Suppressor macrophage treated with lipopolysaccharide for 1 hour (primary cell): ENCODE measurements around the gene ANKRD33B.

Experiments used
- DNase-seq, 3 donors: peaks; one replicate each; pipeline ENCODE4 v3.0.0-alpha.2; 2020 to 2022

Gene ANKRD33B

GRCh38 chr5:10662661-10663488, 99.0 kb downstream of the ANKRD33B start:
- DNase-seq = peak in 1 of 3 donors; percentile 16

DNA sequence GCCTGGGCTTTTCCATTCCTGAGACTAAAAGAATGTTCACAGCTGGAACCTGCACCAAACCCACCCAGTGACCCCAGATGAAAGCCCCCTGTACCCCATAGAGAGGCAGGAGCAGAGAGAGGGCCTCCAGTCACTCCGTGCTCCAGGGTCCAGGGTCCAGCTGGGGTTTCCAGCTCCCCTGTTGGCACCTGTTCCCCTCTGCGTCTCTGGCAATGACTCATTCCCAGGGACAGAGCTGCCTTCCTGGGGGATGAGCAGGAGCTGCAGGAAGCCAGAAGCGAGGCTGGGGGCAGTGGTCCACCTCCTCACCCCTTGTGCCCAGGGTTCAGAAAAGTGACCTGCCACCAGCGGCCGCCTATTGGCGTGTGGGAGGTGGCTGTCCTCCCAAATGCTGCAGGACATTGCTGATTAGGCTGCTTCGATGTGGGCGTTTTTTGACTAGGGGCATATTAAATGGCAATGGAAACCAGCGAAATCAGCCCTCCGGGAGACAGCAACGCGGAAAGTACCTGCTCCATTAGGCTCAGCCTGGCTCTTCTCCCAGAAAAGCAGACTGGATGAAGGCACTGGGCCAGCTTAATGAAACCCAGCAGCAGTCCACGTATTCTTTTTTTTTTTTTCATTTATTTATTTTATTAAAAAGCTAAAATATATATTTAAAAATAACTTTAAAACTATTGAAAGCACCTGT, 99.8 kb downstream of the ANKRD33B start:
- no peak for DNase-seq

- DNase-seq = peak in 1 of 3 donors; percentile 21
Measured at GRCh38 chr5:10664180-10664769, 100.4 kb downstream of the ANKRD33B start.

DNA sequence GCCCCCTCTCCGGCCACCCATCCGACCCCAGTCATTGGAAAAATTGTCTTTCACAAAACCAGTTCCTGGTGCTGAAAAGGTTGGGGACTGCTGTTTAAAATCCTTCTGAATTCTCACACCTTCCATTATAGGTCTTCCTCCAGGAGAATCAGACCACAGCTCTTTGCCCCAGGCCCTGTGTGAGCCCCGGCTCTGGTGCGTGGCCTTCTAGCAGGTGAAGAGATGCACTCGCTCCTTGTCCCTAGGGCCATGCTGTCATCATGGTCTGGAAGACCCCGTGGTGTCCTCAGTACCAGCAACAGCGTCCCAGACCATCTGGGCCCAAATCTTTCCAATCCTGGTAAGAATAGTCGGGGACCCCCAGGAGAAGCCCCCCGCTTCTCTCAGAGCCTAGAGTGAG, 101.9 kb downstream of the ANKRD33B start:
- no peak for DNase-seq

GRCh38 chr5:10666531-10667299, 102.8 kb downstream of the ANKRD33B start:
- no peak for DNase-seq

DNA sequence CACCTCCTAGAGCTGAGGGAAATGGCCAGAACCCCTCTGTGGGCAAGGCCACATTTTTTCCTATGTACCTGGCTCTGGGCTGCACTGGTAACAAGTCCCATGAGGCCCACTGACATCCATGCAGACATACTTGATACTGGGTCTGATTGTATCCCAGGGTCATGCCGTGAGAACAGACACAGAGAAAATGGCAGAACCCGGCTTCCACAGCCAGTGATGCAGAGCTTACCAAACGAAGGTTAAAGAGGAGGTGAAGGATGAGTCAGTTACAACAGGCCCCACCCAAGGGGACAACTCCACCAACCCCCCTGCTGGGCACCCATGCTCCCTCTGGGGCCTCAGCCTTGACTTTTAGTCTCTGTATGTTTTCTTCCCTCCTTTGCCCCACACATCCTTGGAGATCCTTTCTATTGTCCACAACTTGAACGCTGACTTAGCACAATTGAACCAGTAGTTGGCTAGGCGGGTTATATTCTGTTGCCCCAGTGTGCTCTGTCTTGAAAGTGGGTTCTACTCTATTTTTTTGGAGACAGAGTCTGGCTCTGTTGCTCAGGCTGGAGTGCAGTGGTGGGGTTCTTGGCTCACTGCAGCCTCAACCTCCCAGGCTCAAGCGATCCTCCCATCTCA, 103.7 kb downstream of the ANKRD33B start:
- no peak for DNase-seq

- DNase-seq = no peak
Measured at GRCh38 chr5:10668697-10669096, 104.8 kb downstream of the ANKRD33B start.

DNA sequence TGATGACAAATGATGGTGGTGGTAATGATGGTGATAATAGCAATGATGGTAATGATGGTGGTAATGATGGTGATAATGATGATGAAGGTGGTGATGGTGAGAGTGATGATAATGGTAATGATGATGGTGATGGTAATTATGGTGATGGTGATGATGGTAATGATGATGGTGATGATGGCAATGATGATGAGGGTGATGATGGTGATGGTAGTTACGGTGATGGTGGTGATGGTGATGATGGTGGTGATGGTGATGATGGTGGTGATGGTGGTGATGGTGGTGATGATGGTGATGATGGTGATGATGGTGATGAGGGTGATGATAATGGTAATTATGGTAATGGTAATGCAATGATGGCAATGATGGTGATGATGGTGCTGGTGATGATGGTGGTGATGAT, 106.1 kb downstream of the ANKRD33B start:
- no peak for DNase-seq

DNA sequence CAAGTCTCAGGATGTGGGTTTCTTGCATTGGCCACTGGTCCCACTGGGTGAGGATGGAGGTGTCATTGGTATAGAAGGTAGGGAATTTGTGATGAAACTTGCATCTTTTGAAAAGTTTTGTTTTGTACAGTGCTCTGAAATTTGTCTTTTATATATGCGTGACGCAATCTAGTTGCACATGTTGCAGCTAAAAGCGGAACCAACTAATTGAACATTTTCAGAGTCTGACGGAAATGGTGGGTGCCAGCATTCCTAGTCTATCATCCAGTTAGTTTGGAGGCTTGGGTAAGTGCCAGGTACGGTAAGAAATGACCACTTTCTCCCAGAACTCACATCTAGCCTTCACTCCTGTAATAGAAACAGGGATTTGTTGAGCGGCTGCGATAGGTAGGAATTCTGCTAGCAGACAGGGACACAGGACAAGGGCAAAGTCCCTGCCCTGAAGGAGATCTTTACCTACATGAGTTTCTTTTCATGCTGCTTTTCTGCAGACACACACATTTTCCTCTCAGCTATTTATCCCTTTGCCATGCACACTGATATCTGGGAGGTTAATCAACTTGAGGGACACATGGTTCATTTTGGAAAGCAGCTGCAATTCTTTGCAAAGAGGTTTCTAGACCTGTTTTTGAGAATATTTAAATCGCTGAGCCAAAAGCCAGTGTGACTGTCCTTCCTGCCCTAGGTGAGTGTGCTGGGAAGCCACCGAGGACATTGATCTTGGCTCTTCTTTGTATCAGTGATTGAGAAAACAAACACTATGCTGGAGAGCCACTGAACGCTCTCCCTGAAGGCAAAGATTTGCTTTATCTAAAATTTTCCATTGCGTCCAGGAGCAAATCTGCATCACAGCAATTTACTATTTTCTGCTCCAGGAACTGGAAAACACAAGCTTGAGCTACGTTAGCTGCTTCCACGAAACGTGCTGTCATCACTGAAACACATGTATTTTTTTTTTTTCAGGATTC, 107.5 kb downstream of the ANKRD33B start:
- peak; percentile 61 to 80 (median 80) for DNase-seq

DNA sequence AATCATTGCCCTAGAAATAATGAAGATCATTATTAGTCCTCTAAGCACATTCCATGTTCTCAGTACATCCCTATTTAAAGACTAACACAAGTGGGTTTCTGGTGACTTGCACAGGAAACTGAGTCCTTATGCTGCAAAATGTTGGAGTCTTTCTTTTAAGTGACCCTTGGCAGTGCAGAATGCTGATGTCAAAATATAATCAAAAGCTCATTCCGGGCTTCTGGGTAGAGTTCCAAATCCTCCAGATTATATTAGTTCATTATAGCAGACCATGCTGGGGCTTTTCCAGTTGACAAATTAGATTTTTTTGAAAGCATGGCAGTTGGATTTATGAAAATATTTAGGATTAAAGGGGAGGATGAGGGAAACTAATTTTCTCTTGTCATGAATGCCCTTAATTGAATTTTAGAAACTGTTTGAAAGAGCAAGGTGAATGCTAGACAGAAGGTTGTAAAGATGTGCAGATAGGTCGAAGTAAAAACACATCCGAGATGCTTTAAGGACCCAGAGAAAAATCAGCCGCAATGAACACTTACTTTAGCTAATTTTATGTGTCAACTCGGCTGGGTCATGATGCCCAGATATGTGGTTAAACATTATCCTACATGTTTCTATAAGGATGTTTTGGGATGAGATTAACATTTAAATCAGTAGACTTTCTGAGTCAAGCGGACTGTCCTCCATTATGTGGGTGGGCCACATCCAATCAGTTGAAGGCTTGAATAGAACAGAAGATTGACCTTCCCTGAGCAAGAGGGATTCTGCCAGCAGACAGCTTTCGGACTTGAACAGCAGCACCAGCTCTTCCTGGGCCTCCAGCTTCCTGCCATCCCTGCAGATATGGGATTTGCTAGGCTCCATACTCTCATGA, 108.5 kb downstream of the ANKRD33B start:
- DNase-seq = no peak

- no peak for DNase-seq
Measured at GRCh38 chr5:10673017-10673389, 109.1 kb downstream of the ANKRD33B start.

- DNase-seq = no peak
Measured at GRCh38 chr5:10673407-10673806, 109.5 kb downstream of the ANKRD33B start.

GRCh38 chr5:10674096-10674495, 110.2 kb downstream of the ANKRD33B start:
- DNase-seq = no peak

DNA sequence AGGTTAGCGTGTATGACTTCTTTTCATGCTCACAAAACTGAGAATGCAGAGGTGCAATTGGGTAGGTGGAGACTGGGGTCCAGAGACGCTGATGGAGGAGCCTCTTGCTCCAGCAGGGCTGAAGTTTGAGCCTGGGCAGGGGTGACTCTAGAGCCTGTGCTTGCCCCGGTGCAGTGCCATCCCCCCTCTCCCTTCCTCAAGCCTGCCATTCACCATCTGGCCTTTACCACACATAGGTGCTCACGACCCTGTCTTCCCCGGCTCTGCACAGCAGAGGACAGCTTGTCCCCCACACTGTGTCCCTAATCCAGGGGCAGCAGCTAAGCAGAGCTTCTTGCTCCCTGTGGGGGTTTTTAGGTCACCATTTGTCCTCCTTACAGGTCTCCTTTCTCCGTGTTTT, 110.7 kb downstream of the ANKRD33B start:
- no peak for DNase-seq

GRCh38 chr5:10675177-10675700, 111.4 kb downstream of the ANKRD33B start:
- no peak for DNase-seq

- DNase-seq = no peak
Measured at GRCh38 chr5:10676224-10676623, 112.4 kb downstream of the ANKRD33B start.

GRCh38 chr5:10676946-10677345, 113.1 kb downstream of the ANKRD33B start:
- no peak for DNase-seq

DNA sequence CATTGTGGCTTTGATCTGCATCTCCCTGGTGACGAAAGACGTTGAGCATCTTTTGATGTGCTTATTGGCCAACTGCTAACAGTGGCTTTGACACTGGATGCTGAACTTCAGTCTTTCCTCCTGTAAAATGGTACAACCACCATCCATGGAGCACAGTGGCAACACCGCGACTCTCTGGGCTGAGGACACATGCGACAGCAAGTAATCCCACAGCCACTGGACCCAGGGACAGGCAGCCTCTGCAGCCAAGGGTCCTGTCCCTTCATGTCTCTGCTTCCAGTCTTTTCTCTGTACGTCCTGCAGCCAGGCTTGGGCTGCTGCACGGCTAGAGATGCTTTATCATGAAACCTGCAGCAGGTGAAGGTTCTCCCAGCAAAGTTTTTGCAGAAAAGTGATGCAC, 113.7 kb downstream of the ANKRD33B start:
- no peak for DNase-seq

DNA sequence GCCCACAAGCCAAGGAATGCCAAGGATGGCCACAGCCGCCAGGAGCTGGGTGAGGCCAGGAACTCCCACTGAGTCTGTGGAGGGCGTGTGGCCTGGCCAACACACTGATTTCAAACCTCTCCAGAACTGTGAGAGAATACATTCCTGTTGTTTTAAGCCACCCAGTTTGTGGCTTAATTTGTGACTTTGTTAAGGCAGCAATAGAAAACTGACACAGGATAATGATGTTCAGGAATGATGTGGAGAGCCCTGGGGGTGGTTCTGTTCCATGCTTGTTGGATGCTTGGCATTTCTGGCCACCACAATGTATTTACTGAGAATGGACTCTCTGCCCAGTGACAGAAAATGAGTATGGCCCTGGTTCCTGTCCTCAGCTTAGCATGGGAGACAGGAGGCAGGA, 114.4 kb downstream of the ANKRD33B start:
- no peak for DNase-seq

- no peak for DNase-seq
Measured at GRCh38 chr5:10679336-10679988, 115.6 kb downstream of the ANKRD33B start.
